HAP-1 (cell line): ENCODE measurements around the gene IL20RA.
A peak's percentile ranks its signal among the peaks of the same experiment; 100 is the strongest.
"Not testable (repeated sequence)": the region's sequence is repeated elsewhere in the genome, so short reads cannot be mapped to it uniquely, and the experiment has no call there.

Experiments used
- DNase-seq, 2 experiments: peaks; one replicate each; pipeline ENCODE4 v3.0.0-alpha.2; 2016 to 2020; ENCODE audit warnings: low spot score in 2 of 2
- H3K27me3 ChIP-seq: fragments of 250-450 bp; sonication (Bioruptor Pico); 2 replicates; pipeline ENCODE4 v1.5.1; 2020; ENCODE audit warnings: low read depth, mild to moderate bottlenecking, moderate library complexity
- H3K36me3 ChIP-seq: fragments of 250-450 bp; sonication (Bioruptor Pico); replicated peaks from 2 replicates; pipeline ENCODE4 v1.5.1; 2020; ENCODE audit warnings: mild to moderate bottlenecking
- H3K4me1 ChIP-seq: fragments of 250-450 bp; sonication (Bioruptor Pico); 2 replicates; pipeline ENCODE4 v1.5.1; 2020; ENCODE audit warnings: mild to moderate bottlenecking
- H3K4me3 ChIP-seq: fragments of 250-450 bp; sonication (Bioruptor Pico); 2 replicates; pipeline ENCODE4 v1.5.1; 2020; ENCODE audit warnings: mild to moderate bottlenecking, moderate library complexity
- H3K9me3 ChIP-seq: fragments of 250-450 bp; sonication (Bioruptor Pico); 2 replicates; pipeline ENCODE4 v1.5.1; 2020; ENCODE audit warnings: mild to moderate bottlenecking, moderate library complexity
- in situ Hi-C: fragments of 300-500 bp; cut with MboI; formaldehyde crosslinking; loops from 3 replicates; pipeline ENCODE4 v1.14.3; 2020; ENCODE audit warnings: low sequenced_read_pairs, inconsistent platforms, mixed read lengths

Gene IL20RA, protein sequence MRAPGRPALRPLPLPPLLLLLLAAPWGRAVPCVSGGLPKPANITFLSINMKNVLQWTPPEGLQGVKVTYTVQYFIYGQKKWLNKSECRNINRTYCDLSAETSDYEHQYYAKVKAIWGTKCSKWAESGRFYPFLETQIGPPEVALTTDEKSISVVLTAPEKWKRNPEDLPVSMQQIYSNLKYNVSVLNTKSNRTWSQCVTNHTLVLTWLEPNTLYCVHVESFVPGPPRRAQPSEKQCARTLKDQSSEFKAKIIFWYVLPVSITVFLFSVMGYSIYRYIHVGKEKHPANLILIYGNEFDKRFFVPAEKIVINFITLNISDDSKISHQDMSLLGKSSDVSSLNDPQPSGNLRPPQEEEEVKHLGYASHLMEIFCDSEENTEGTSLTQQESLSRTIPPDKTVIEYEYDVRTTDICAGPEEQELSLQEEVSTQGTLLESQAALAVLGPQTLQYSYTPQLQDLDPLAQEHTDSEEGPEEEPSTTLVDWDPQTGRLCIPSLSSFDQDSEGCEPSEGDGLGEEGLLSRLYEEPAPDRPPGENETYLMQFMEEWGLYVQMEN

DNA sequence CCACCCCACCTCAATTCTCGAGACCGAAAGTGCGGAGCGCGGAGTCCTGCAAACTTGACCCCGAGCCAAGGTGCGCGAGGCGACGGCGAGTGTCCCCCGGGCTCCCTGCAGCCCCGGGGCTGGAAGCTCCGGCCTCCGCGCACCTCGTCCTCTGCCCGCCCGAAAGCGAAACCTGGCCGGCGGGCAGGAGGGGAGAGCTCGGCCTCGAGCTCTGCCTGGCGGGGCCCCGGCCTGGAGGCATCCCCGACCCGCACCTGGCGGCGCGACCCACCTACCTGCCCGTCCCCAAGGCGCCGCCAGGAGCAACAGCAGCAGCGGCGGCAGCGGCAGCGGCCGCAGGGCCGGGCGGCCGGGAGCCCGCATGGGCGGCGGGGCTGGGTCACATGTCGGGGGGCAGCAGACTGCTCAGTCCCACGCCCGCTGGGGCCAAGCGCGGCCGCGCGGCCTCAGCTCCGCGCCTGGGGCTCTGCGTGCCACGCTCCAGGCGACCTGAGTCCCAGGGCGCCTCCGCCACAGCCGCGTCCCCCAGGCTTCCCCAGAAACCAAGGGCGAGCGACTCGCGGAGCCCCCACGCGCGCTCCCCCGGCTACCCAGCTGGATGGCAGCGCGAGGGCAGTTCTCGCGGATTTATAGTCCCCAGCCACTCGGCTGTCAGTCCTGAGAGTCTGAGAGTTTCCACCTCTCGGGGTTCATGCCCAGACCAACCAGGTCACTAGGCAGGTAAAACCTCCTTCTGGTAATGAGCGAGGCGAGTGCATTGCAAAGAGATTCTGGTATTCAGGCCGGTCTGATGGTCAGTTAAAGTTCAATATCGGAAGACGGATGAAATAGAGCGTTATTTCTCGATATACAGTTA is at the start of gene IL20RA:
Gene IL20RA, minus strand, starts transcription at position 600 of the 856 bp plus-strand sequence. Its CDS starts 237 bp downstream, at position 363.
- in situ Hi-C loops, result no loop called here
- DNase-seq, result peak in 1 of 2 experiments; percentile 28
- Histone ChIP-seq H3K4me3 (peak within 1 kb of the TSS; percentile 43), H3K4me1 (no peaks in the 10 kb centered on the region), H3K36me3 (no peaks in the 10 kb centered on the region), H3K9me3 (no peaks in the 10 kb centered on the region), H3K27me3 (no peaks in the 10 kb centered on the region)

DNA sequence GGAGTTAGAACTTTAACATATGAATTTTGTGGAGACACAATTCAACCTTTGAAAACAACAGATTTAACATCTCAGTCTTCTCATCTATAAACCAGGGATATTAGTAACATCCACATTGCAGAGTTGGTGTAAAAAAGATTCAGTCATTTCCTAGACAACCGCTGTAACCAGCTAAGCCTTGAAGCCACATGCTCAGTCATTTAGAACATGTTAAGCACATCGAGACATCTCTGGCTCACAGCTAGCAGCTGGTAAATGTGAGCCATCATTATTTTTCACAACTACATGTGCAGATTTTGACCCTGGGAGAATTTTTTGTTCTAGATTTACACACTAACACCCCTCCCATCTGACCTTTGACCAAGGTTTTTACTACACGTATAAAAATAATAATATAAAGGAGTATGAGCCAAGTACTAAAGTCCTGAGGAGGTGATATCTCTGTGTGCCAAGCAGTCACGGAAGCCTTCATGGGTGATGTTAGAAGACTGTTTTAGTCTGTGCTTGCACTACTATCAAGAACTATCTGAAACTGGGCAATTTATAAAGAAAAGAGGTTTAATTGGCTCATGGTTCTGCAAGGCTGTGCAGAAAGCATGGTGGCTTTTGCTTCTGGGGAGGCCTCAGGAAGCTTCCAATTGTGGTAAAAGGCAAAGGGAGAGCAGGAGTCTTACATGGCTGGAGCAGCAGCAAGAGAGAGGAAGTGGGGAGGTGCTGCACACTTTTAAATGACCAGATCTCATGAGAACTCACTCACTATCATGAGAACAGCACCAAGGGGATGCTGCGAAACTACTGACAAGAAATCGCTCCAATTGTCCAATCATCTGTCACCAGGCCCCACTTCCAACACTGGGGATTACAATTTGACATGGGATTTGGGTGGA is 48.7 kb upstream of the IL20RA start:
- in situ Hi-C loops, result loop anchor here (10.0 kb wide), 1 partner anchor 551 kb away; no protein-coding TSS in a partner anchor
- Histone ChIP-seq H3K4me3 (no peak overlapping the region), H3K36me3 (no peaks in the 10 kb centered on the region), H3K27me3 (no peaks in the 10 kb centered on the region), H3K9me3 (no peaks in the 10 kb centered on the region; the same call in 1 of the 2 replicates), H3K4me1 (peaks cover 11% of the 10 kb centered on the region)
- no peak for DNase-seq

DNA sequence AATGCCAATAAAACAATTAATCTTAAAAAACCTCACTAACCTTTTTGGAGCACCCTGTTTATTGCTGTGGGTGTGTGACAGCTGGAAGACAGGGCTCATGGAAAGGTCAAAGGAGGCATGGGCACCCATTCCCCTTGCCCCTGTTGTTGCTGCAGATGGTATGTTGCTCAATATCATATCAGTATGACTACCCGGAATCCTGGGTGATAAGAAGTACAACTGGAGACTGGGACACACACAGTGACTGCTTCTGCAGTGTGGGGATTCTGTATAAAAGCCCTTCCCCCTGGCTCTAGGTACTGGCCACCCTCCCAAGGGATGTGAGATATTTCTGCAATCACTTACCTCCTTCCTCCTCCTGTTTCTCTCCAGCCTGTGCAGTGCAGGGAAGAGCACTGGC is 47.3 kb upstream of the IL20RA start:
- Histone ChIP-seq H3K9me3 (no peaks in the 10 kb centered on the region; the same call in 1 of the 2 replicates), H3K4me1 (peaks cover 10% of the 10 kb centered on the region), H3K27me3 (no peaks in the 10 kb centered on the region), H3K36me3 (no peaks in the 10 kb centered on the region), H3K4me3 (no peak overlapping the region)
- in situ Hi-C loops, result loop anchor here (10.0 kb wide), 1 partner anchor 553 kb away; no protein-coding TSS in a partner anchor
- DNase-seq, result no peak

DNA sequence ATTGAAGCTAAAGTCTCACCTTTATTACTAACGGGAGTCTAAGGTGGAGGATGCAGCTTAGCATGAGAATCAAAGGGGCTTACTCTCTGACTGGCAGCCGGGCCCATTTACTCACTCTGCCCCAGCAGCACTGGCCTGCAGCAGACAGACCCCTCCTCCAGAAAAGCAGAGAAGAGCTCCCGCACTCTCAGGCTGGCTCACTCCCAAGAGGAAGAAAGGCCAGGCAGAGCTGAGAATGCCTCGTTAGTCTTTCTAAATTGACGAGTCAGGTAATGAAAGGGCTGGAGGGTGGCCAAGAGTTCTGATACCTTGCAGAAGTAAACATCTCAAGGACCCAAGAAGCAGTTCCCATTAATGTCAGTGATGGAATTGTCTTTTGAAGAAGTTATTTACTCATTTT is 44.5 kb upstream of the IL20RA start:
- no peak overlapping the region for H3K4me3 ChIP-seq
- H3K4me1 ChIP-seq, result no peaks in the 10 kb centered on the region
- H3K36me3 ChIP-seq, result no peaks in the 10 kb centered on the region
- H3K9me3 ChIP-seq, result no peaks in the 10 kb centered on the region
- in situ Hi-C loops, result no loop called here
- no peaks in the 10 kb centered on the region; the same call in 1 of the 2 replicates for H3K27me3 ChIP-seq
- DNase-seq, result no peak

DNA sequence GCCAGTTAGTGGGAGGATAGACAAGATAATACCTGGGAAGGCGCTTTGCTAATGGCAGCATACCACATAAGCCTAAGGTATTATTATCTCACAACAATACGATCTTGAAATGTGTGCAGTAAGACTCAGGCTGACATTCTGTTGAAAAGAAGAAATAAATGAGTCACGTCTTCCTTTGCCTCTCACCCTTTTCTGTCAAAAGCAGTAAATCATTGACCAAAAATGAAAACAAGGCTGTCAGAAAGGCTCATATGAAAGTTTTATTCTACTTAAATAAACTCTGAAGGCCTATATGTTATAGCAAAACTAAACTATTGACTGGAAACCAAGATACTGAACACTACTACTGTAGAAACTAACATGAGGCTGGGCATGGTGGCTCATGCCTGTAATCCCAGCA is 43.1 kb upstream of the IL20RA start:
- Histone ChIP-seq H3K27me3 (no peaks in the 10 kb centered on the region; the same call in 1 of the 2 replicates), H3K9me3 (no peaks in the 10 kb centered on the region), H3K4me1 (no peaks in the 10 kb centered on the region), H3K4me3 (no peak overlapping the region), H3K36me3 (no peaks in the 10 kb centered on the region)
- DNase-seq, result no peak
- in situ Hi-C loops, result no loop called here

DNA sequence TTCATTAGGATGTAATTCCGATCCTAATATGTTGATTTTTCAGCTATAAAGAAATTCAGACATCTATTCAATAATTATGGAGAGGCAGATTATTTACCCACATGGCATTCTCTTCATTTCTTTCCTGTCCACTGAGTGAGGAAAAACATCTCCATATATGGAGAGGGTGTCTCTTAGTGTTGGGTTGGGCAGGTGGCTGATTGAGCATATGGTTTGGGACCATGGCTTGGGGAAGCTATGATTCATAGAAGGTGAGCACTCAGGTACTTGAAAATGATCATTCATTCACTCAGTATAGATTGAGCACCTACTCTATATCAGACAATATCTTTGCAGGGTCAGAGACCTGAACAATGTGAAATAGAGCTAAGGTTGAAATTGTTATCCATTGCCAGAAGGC is 41.3 kb upstream of the IL20RA start:
- H3K4me1 ChIP-seq, result no peaks in the 10 kb centered on the region
- no peak for DNase-seq
- no peak overlapping the region for H3K4me3 ChIP-seq
- H3K9me3 ChIP-seq, result no peaks in the 10 kb centered on the region
- no peaks in the 10 kb centered on the region; the same call in 1 of the 2 replicates for H3K27me3 ChIP-seq
- H3K36me3 ChIP-seq, result no peaks in the 10 kb centered on the region
- in situ Hi-C loops, result no loop called here

DNA sequence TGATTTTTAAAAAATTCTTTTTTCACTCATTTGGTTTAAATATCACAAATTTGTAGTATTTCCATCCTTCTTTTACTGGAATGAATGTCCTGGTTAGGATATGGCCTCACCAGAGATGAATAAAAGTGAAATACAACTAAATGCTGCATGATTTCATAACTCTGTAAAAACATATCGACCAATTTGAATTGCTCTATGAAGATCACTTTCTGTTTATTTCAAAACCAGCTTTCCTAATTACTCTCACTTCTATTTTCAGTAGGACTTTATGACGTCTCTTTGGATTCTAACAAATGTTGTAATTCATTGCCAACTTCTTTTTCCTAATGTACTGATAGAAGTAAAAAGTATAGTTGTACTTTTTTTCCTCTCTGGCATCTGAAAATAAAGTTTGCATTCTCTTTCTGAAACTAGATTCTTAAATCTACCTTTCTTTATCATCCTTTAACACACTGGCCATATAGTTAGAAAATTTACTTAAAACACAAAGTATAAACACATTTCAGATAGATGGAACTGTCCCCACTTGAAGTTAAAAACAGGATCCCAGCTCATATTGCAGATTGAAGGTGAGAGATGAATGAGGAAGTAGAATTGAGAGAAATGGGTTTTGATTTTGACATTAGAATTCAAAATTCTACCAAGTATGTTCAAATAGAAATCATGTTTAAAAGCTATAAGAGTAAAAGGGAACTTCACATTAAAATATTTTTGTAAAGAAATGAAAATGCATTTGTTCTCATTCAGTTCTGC is 40.3 kb upstream of the IL20RA start:
- Histone ChIP-seq H3K36me3 (no peaks in the 10 kb centered on the region), H3K9me3 (no peaks in the 10 kb centered on the region), H3K4me1 (no peaks in the 10 kb centered on the region), H3K4me3 (no peak overlapping the region), H3K27me3 (no peaks in the 10 kb centered on the region; the same call in 1 of the 2 replicates)
- in situ Hi-C loops, result no loop called here
- DNase-seq, result no peak

DNA sequence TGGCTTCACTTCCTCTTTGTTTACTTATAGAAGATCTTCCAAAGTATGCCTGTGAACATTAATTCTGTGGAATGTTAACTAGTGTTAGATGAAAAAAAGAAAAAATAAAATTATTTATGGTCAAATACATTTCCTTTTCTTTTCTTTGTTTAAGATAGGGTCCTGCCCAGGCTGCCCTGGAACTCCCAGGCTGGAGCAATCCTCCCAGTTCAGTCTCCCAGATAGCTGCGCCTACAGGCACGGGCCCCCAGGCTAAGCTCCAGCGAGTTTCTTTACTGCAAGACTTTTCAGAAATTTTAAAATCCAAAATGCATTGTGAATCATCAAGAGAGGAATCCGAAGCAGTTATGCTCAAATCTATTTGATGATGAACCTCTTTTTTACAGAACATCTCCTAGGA is 39.3 kb upstream of the IL20RA start:
- DNase-seq, result no peak
- Histone ChIP-seq H3K4me1 (no peaks in the 10 kb centered on the region), H3K9me3 (no peaks in the 10 kb centered on the region), H3K4me3 (no peak overlapping the region), H3K27me3 (no peaks in the 10 kb centered on the region; the same call in 1 of the 2 replicates), H3K36me3 (no peaks in the 10 kb centered on the region)
- in situ Hi-C loops, result no loop called here

DNA sequence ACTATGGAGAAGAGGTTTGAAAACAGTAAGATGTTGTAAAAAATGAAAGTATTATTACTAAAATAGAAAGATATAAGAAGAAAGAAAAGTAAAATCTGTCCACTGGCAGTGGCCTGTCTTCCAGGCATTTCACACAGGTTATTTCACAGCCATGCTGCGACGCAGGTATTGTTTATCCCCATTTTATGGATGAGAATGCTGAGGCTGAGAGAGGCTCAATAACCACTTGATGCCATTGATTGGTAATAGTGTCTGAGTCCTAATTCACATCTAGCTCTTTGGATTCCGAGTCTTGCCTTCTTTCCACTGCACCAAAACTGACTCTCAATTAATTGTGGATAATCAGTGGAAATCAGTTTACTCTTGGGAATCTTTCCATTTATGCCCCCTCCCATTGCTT is 37.2 kb upstream of the IL20RA start:
- in situ Hi-C loops, result no loop called here
- Histone ChIP-seq H3K9me3 (no peaks in the 10 kb centered on the region), H3K4me3 (no peak overlapping the region), H3K36me3 (no peaks in the 10 kb centered on the region), H3K27me3 (no peaks in the 10 kb centered on the region; the same call in 1 of the 2 replicates), H3K4me1 (no peaks in the 10 kb centered on the region)
- DNase-seq, result no peak

DNA sequence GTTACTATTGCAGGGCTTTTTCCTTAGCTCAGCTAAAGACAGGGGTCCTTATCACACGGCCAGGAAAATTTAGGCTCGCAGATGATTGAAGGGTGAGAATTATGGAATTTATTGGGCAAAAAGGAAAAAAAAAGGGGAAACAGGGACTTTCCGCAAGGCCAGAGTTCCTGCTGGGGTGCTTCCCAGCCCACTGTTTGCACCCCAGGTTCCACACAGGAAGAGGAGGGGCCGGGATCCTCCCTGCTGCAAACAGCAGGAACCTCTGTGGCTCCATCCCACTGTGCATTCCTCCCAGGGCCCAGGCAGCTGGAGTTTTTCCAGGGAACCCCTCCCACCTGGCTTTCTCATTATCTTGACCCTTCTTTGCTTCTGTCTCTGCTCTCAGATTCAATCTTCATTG is 35.9 kb upstream of the IL20RA start:
- no peak overlapping the region for H3K4me3 ChIP-seq
- no peak for DNase-seq
- H3K27me3 ChIP-seq, result no peaks in the 10 kb centered on the region
- in situ Hi-C loops, result no loop called here
- no peaks in the 10 kb centered on the region for H3K36me3 ChIP-seq
- H3K9me3 ChIP-seq, result no peaks in the 10 kb centered on the region
- H3K4me1 ChIP-seq, result no peaks in the 10 kb centered on the region

DNA sequence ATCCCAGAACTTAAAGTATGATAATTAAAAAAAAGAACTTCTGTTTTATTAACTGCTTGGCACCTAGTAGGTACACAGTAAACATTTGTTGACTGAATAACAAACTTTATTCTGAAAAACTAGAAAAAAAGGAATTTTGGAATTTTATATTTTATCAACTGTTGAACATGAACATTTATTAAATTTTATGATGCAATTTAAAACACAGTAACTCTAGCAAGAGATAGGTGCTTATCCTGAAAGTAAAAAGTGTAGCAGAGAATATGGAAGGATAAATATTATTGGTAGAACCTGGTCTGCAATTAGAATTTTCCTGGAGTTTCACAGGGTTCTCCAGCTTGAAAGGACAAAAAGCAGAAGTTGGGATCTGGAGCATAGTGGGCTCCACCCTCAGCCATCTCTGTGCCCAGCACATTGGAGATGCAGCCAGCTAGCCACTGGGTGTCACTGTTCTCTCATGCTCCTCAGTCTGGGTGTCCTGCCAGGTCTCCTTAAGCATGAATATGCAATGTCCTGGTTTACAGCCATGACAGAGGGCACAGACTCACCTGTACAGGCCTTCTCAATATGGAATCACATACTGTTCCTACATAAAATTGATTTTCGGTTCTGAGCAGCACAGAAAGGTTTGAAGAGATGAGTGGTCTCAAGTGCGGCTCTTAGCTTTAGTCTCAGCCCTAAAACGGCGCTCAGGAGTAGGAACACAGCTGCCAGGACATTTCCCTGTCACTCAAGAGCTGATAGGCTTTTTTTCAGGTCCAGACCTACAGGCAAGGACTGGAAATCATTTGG is 31.7 kb upstream of the IL20RA start:
- in situ Hi-C loops, result no loop called here
- H3K4me1 ChIP-seq, result no peaks in the 10 kb centered on the region
- no peaks in the 10 kb centered on the region for H3K27me3 ChIP-seq
- H3K36me3 ChIP-seq, result no peaks in the 10 kb centered on the region
- H3K4me3 ChIP-seq, result no peak overlapping the region
- peak; percentile 57 to 77 for DNase-seq
- H3K9me3 ChIP-seq, result no peaks in the 10 kb centered on the region; the same call in 1 of the 2 replicates

DNA sequence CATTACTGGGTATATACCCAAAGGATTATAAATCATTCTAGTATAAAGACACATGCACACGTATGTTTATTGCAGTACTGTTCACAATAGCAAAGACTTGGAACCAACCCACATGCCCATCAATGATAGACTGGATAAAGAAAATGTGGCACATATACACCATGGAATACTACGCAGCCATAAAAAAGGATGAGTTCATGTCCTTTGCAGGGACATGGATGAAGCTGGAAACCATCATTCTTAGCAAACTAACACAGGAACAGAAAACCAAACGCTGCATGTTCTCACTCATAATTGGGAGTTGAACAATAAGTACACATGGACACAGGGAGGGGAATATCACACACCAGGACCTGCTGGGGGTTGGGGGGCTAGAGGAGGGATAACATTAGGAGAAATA is 31.0 kb upstream of the IL20RA start:
- H3K4me3 ChIP-seq, H3K36me3 ChIP-seq, in situ Hi-C loops, H3K9me3 ChIP-seq, H3K27me3 ChIP-seq, DNase-seq, H3K4me1 ChIP-seq: not testable (repeated sequence)
